Measurements from ENCODE around the gene KCNT1.

Gene KCNT1

DNA sequence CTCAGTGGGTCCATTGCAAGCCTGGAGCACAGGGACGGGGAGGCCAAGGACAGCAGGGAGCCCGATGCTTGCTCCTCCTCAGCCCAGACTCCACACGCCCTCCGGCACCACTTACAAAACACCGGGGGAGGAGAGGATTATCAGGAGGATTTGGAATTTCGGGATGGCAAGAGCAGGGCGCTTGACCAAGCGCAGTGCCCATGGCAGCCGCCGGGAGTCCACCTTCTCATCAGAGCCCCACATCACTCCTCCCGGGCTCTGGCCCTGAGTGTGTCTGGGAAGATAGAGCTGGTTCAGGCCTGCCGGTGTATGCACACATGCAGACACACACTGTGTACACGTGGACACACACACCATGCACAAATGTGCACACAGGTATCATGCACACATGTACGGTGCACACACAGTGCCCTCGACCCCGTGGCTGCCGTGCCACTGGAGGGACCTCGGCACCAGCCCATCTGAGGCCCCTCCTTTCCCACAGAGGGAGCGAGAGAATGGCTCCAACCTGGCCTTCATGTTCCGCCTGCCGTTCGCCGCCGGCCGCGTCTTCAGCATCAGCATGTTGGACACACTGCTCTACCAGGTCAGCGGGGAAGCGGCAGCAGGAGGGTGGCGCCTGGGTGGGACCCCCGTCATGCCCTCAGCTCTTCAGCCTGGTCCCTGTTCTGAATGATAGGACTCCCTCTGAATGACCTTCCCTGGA is 81.7 kb downstream of the KCNT1 start:
- DNase-seq (ENCODE audit: low spot score) = no peak

DNA sequence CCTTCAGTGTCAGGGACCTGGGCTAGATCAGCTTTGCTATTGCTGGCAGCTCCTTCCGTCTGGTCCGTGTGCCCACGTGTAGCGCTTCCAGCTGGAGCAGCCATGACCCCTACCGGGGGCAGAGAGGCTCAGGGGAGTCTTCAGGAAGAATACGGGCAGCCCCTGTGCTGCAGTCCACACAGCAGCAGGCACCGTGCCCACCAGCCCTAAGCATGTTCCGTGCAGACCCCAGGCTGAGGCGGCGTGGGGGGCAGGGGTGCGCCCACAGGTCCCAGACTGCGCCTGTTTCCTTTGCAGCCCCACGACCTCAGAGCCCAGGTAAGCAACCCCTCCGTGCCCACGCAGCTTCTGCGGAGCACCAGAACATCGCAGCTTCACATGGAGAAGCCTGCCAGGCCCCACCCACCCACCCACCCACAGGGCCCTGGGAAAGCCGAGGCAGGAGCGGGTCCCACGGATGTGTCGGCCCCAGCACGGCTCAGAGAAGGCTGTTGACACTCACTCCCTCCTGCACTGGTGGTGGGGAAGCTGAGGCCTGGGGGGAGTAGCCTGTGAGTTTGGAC is 83.1 kb downstream of the KCNT1 start:
- no peak for DNase-seq (ENCODE audit: low spot score)

DNA sequence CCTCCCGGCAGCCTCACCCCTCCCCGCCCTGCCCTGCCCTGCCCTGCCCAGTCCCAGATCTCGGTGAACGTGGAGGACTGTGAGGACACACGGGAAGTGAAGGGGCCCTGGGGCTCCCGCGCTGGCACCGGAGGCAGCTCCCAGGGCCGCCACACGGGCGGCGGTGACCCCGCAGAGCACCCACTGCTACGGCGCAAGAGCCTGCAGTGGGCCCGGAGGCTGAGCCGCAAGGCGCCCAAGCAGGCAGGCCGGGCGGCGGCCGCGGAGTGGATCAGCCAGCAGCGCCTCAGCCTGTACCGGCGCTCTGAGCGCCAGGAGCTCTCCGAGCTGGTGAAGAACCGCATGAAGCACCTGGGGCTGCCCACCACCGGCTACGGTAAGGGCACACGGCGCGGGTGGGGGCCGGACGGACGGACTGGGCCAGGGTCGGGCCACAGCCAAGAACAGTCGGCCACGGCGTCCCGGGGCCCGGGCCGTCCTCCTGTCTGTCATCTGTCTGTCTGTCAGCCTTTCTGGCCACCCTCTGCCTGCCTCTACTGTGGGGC is 84.2 kb downstream of the KCNT1 start:
- no peak for DNase-seq (ENCODE audit: low spot score)

DNA sequence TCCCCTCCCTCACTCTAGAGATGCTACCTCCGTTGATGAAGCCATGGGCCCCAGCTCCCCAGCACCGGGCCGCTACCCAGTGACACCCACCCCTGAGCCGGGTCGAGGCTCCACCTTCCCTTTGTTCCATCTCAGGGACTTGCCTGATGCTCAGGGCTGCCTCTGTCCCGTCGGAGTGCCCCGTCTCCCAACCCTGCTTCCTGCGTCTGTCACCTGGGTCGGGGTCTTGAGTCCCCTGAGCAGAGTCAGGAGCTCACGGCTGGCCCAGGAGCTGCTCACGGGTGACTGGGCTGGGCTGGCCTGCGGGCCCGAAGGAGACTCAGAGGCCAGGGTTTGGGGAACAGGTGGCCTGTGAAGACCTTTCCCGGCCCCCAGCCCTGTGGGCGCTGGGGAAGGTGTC is 85.3 kb downstream of the KCNT1 start:
- DNase-seq (ENCODE audit: low spot score) = no peak

DNA sequence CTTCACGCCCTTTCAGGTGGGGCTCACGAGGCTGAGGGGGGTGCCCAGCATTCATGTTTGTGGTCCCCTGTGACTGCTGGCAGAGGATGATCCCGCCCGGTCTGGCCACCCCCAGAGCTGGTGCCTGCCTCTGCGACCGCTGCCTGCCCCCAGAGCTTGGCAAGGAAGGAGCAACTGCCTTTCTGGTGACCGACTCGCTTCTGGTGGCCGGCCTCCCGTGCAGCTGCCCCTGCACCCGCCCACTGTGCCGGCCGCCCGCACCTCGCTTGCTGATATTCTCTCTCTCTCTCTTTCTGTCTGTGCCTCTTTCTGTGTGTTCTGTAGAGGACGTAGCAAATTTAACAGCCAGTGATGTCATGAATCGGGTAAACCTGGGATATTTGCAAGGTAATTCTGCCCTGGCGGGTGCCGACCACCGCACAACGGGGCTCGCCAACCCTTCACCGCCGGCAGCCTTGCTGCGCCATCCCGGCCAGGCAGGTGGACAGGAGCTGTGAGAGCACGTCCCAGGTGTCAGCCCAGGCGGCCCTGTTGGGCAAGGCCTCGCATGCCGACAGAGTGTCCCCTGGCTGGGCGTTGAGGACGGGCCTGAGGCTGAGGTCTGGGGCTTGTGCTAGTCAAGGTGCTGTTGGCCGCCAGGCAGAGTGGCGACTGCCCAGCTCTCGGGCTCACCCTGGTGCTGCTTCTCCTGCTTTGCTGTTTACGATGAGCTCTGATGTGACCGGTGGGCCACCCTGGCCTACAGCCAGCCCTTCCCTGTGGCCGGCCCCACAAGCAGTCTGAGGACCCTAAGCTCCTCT is 86.0 kb downstream of the KCNT1 start:
- no peak for DNase-seq (ENCODE audit: low spot score)

DNA sequence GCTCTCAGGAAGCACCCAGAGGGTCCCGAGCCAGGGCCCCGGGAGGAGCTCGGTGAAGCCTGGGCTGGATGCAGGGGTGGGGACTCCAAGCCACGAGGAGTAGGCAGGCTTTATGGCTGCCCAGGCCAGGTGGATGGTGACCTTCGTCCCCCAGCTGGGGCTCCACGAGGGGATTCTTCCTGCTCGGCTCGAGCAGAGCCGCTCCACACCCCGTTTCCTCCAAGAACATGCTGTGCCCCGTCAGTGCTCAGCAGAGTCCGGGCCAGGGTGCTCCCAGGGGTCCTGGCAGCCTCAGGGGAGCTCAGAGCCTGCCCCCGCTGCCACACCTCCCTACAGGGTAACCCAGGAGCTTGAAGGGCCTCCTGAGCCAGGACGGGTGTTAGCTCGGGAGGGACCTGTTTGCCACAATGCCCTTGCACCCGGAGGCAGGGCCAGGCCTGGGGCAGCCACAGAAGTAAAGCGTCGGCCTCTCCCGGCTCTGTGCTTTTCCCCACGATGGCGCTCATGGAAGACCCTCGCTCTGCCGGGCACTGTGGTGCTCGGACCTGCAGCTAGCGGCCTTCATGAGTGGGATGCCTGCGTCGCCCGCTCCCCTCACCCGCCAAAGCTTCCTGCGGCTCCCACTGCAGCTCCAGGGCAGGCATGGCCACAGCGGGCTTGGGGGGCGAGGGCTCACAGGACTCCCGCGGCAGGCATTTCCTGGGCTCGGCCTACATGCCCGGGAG is 86.8 kb downstream of the KCNT1 start:
- DNase-seq (ENCODE audit: low spot score) = no peak

DNA sequence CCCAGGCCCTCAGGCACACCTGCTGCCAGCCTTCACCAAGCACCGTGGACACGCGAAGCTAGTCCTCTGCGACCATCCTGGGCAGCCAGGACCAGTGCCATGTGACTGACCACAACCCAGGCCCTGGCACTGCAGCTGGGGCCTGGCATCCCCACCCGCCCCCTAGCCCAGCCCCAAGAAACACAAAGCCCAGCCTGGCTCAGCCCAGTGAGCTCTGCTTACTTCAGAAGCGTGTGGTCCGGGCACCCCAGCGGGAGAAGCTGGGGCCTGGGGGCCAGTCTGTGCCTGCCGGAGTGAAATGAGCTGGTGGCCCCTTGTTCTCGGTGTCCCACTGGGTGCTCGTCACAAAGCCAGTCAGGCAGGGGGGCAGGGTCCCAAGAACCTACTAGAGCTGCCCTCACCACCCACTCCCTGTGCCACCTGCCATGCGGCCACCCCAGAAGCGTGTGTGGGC is 87.9 kb downstream of the KCNT1 start:
- no peak for DNase-seq (ENCODE audit: low spot score)

DNA sequence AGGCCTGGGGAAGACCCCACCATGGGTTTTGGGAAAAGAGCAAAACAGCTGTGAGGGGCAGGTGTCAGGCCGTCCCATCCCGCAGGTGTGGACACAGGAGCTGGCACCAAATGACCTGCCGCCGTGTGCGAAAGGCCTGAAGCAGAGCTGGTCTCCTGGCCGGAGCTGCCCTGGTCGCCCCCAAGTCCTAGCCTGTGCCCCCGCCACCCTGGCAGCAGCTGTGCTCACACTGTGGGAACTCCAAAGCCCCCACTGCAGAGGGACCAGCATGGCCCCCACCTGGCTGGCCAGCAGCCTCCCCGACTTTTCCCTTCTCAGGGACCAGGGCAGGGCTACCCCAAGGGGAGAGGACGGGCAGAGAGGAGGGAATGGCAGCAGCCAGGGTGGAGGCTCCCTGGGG is 88.4 kb downstream of the KCNT1 start:
- no peak for DNase-seq (ENCODE audit: low spot score)

DNA sequence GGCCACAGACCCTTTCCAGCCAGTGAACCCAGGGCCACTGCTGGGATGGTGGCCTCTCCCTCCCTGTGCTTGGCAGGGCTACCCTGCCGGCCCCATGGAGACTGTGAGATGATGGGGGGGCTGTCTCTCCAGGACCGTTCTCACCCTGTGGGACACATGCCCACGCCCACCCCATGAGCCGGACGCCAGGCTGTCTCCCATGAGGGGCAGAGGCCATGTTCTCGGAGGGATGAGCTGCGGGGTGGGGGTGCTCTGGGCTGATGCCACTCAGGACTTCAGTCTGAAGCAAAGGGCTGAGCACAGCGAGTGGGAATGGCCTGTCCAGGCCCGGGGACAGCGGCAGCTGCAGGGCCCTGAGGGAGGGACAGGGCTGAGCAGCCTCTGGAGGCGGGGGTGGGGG is 88.9 kb downstream of the KCNT1 start:
- DNase-seq (ENCODE audit: low spot score) = no peak

DNA sequence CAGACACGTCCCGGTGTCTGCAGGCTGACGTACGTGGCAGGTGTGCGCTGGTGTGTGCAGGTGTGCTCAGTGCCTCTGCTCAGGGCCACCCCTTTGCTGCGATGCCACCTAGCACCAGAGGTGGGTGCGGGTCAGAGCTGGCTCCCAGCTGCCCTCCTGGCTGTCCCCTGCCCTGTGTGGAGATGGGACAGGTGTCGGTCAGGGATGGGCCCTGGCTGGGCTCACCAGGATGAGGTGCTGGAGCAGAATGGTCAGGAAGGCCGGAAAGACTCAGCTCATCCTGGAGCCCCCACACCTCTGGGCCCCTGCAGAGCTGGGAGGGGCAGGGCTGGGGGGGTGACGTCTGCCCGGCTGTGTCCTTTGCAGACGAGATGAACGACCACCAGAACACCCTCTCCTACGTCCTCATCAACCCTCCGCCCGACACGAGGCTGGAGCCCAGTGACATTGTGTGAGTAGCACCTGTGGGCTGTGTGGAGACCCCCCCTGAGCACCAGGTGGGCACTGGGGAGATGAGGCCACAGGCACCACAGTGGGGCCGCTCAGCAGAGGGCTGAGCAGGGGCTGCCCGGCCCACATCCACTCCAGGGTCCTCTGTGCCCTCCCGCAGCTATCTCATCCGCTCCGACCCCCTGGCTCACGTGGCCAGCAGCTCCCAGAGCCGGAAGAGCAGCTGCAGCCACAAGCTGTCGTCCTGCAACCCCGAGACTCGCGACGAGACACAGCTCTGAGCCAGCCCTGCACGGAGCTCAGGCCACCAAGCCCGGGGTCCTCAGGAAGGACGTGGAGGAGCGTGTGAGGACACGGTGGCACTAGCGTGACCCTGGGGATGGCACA is 89.7 kb downstream of the KCNT1 start:
- DNase-seq (ENCODE audit: low spot score) = no peak

DNA sequence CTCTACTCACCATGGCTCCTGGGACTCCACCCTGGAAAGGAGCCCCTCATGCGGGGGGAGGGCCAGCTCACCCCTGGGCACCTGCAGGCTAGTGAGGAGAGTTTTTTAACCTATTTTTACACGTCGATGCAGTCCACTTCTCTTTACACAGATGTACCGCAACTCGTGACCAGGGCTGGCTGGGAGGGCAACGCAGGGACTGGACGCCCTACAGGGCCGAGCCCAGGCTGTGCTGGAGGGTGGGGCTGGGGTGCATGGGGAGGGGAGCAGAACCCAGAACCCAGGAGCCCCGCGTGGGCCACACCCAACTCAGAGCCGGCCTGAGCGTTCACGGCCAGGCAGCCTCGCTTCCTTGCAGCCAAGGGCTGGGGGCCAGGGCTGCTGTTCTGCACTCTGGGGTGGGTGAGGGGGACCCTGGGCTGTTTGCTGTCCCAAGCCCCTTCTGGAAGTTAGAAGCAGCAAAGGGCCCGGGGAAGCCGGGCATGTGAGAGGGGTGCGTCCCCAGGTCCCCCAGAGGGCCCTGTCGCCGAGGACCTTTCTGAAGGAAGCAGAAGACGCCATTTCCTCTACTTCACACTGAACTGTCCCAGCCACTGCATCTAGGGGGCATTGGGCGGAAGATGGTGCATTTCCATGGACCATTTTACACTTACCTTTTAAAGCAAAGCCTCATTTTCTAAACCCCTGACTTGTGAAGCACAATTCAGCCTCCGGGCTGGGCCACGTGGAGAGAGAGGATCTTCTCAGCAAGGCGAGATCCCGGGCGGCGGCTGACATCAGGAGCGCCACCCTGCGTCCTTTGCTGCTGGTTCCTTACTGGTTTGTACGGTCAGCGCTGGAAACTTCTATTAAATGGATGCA is 90.5 kb downstream of the KCNT1 start:
- no peak for DNase-seq (ENCODE audit: low spot score)

DNA sequence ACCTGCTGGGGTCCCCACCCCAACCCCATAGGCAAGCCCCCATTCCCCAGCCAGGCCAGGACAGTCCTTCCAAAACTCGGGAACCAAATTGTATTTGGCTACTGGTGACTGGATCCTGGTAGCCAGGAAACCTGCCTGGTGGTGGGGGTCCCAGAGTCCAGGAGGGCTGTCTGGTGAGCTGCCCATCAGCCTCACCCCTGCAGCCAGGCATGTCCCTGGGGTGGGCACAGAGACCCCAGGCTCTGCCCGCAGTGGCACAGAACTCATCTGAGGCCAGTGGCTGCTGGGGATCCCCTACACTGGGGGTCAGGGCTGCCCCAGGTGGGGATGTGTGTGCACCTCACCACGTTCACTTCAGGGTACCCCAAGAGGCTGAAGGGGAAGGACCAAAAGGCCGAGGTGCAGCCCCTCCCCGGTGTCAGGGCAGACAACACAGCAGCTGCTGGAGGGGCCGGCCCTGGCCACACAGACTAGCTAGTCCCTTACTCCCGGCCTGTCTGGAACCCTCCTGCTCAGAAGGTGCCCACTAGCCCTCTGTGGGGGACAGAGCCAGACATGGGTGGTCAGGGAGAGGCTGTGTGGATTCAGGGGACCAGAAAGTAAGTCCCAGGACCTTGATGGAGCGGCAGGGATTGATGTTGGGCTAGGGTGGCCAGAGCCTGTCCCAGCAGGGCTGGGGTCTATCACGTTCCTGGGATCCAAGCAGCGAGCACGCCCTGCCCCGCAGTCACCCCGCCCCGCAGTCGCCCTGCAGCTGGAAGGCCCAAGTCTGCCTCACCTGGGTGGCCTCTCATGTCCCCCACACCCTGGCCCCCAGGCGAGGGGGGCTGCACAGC is 91.5 kb downstream of the KCNT1 start:
- no peak for DNase-seq (ENCODE audit: low spot score)

DNA sequence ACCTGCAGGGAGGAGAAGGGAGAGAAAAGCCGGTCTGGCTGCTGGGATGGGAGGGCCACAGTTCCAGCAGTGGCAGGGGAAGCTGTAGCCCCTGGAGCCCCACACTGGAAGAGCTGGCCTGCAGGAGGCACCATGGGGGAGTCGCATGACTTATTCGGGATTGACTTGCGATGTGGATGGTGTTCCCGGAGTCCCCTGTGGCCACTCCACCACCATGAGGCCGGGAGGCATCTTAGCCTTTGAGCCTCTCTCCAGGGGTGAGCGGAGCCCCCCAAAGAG is 92.0 kb downstream of the KCNT1 start:
- DNase-seq (ENCODE audit: low spot score) = no peak

DNA sequence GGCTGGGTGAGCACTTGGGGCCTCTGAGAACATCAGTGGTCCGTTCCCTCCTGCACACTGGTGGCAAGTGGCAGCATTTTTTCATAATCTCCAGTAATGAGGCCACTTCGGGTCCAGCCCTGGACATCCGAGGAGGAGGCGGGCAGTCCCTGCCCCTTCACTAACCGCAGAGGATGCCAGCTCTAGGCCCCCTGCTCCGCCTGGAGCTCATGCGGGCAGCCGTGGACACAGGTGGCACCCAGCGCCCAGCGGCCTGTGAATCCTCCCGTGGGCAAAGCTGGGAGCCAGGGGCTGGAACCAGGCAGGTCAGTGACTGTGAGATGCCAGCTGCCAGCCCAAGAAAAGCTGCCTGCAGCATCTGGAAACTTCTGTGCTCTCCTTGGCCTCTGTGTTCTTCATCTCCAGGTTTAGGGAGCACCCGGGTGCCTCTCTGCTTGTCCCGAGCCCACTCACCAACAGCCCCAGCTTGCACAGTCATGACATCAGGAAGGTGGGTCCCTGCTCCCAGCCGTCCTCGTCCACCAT is 92.4 kb downstream of the KCNT1 start:
- no peak for DNase-seq (ENCODE audit: low spot score)

DNA sequence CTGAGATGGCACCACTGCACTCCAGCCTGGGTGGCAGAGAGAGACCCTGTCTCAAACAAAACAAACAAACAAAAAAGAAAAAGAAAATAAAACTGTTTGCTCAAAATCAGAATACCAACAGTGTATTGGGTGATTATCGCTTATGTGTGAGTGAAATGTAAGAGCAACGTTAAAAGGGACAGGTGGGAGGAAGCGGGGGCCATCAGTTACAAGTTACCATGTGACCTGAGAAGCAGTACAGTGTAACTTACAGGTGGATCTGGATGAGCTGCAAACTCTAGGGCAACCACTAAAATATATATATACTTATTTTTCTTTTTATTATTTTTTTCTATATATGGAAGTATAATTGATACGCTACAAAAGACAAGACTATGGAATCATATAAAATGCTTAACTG is 93.4 kb downstream of the KCNT1 start:
- DNase-seq (ENCODE audit: low spot score) = no peak

DNA sequence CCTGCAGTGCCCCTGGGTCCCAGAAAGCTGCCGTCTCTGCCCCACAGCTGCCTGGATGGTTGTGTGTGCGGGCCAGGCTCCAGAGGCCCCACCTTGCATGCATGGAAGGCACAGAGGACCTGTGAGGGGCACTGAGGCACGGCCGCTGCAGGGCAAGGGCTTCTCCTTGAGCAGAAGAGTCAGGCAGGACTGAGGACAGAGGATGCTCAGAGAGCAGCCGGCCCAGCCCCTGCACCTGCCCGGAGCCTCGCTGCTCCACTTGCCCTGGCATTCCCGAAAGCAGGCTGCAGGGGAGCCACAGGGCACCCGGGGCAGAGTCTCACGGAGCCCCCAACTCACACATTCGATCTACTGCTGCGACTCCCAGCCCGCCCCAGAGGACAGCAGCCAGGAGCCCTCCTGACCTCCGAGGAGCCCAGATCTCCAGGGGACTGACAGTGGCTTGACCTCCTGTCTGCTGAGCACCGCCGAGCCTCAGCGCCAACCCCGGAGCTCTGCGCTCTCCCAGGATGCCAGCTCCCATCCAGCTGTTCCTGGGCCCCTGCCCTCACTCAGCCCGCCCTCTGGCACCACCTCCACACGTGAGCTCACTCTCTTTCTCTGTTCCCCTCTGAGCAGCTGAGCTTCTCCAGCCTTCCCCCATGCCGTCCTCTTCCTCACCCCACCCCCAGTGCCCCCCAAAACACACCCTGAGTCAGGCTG is 95.0 kb downstream of the KCNT1 start:
- no peak for DNase-seq (ENCODE audit: low spot score)

DNA sequence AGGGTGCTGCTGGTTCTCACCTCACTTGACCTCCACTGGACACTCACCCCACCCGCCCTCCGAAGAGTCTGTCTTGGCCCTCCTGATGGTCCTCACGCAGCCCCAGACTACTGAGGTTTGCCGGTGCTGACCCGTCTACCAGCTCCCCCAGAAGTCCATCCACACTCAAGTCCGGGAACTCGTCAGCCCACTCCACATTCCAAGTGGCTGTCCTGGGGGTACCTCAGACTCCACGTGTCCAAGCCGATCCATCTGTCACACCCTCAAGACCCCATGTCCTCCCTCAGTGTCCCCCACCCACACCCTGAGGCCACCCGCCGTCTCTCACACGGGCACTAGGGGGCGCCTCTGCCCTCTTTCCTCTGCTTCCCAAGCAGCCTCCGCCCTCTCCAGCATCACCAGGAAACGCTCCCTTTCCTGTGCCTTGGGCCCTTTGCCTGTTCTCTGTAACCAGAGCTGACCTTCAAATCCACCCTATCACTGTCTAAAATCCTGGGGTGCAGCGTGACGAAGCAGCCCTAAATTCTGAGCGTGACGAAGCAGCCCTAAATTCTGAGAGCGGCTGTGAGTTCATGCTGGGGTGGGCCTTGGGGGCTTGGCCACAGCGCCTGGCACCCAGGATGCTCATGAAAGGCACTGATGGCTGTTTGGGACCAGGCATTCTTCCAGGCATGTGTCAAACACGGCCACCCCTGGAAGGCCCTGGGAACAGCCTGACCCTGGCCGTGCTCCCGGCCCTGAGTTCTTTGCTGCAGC is 95.7 kb downstream of the KCNT1 start:
- peak; percentile 26 for DNase-seq (ENCODE audit: low spot score)

DNA sequence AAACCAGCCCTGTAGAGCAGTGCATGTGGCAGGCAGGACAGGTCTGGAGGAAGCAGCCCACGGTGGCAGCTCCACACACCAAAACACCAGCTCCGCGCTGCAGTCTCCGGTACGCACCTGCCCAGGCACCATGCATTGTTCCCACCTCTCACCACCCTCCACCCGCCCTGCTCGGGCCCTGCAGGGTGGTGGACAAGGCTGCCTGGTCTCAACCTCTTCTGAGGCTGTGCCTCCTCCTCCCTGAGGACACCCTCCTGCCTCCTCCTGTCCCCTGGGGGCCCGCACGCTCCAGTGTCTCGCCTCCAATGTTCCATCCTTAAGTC is 96.2 kb downstream of the KCNT1 start:
- no peak for DNase-seq (ENCODE audit: low spot score)

All from activated CD4-positive, alpha-beta T cell treated with anti-CD3 and anti-CD28 coated beads, Interleukin-2, Interleukin-4, amounts not matched to agents 100 ng/mL and 50 ng/mL, durations not matched to agents 16 hours and 8 hours (primary cell).